GM12878 (cell line): ENCODE data around the gene PPA1.

ENCODE experiments used
- CTCF ChIP-seq, 3 experiments: IDR thresholded peaks in 2 of 3; conservative IDR thresholded peaks in 1 of 3; 2 replicates each; pipeline ENCODE4 v1.5.1; 2011; ENCODE audit warnings: low read depth in 3 of 3, low read length in 3 of 3, mild to moderate bottlenecking in 3 of 3, control low read depth in 2 of 3, moderate library complexity in 2 of 3, inconsistent platforms in 1 of 3, mixed read lengths in 1 of 3; ENCODE audit not compliant: control insufficient read depth in 2 of 3, insufficient read depth in 1 of 3; ENCODE audit errors: extremely low read depth in 1 of 3
- EP300 ChIP-seq, 2 experiments: fragments of 150-350 bp in 1 of 2; IDR thresholded peaks; 2 replicates each; pipeline ENCODE4 v1.6.1; 2011 to 2012; ENCODE audit warnings: low read depth in 2 of 2, low read length in 2 of 2, borderline replicate concordance in 1 of 2, improper control_type of control experiment in 1 of 2, inconsistent platforms in 1 of 2; ENCODE audit not compliant: control insufficient read depth in 1 of 2
- ESRRA ChIP-seq: IDR thresholded peaks from 2 replicates; pipeline ENCODE4 v1.6.1; 2012; ENCODE audit warnings: mild to moderate bottlenecking, low read length, improper control_type of control experiment
- POLR2A ChIP-seq: IDR thresholded peaks from 2 replicates; pipeline ENCODE4 v1.6.1; 2011; ENCODE audit warnings: low read depth, mild to moderate bottlenecking, low read length
- SMC3 ChIP-seq: IDR thresholded peaks from 2 replicates; pipeline ENCODE4 v1.6.1; 2011; ENCODE audit warnings: low read length, improper control_type of control experiment, borderline replicate concordance
- TAF1 ChIP-seq: IDR thresholded peaks from 2 replicates; pipeline ENCODE4 v1.6.1; 2011; ENCODE audit warnings: mild to moderate bottlenecking, low read depth, low read length, borderline replicate concordance
- YY1 ChIP-seq: IDR thresholded peaks from 2 replicates; pipeline ENCODE4 v1.6.1; 2011; ENCODE audit warnings: low read depth, mild to moderate bottlenecking, low read length
- ZNF217 ChIP-seq: fragments of 450-650 bp; IDR thresholded peaks from 2 replicates; pipeline ENCODE4 v1.6.1; 2017; ENCODE audit warnings: antibody characterized with exemption, mild to moderate bottlenecking

GRCh38 chr10:70169011-70169410 is 64.2 kb downstream of the PPA1 start:
- TF ChIP-seq SMC3, result no peak
- TF ChIP-seq EP300 (IDR thresholded peaks at IDR 0.05; ENCODE audit: borderline replicate concordance in 1 of 2, control insufficient read depth in 1 of 2, low read depth in 2 of 2, low read length in 2 of 2), result no peak
- TF ChIP-seq YY1, result no peak
- TF ChIP-seq CTCF (IDR thresholded peaks at IDR 0.05 in 2 of 3, conservative IDR thresholded peaks at IDR 0.05 in 1 of 3; ENCODE audit: control insufficient read depth in 2 of 3, extremely low read depth in 1 of 3, insufficient read depth in 1 of 3, low read depth in 3 of 3, low read length in 3 of 3), result no peak
- TF ChIP-seq POLR2A, result no peak
- TF ChIP-seq ZNF217, result no peak
- TF ChIP-seq ESRRA, result no peak
- TF ChIP-seq TAF1, result no peak
